Stimulated activated CD8-positive, alpha-beta memory T cell treated with anti-CD3 and anti-CD28 coated beads, Interleukin-12 subunit alpha, Interleukin-12 subunit beta, amount 100 ng/mL, for 4 hours (primary cell): ENCODE measurements around the gene ADCK1.
"Not testable (repeated sequence)": the region's sequence is repeated elsewhere in the genome, so short reads cannot be mapped to it uniquely, and the experiment has no call there.

Source experiments
- DNase-seq: peaks from one replicate; pipeline ENCODE4 v3.0.0-alpha.2; 2020; ENCODE audit warnings: low read depth

ADCK1 gene

DNA sequence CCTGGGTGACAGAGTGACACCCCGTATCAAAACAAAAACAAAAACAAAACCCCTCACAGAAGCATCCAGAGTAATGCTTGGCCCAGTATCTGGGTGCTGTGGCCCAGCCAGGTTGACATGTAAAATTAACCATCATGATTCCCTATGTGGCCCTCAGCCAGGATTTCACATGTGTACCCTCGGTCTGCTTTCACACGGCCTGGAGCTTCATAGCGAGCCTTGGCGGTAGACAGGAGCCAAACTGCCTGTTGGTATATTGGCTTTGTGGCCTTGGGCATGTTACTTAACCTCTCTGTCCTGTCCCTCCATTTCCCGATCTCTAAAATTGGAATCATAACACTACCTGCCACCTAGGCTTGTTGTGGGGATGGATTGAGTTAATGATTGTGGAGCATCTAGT, 65.5 kb downstream of the ADCK1 start:
- no peak for DNase-seq

DNA sequence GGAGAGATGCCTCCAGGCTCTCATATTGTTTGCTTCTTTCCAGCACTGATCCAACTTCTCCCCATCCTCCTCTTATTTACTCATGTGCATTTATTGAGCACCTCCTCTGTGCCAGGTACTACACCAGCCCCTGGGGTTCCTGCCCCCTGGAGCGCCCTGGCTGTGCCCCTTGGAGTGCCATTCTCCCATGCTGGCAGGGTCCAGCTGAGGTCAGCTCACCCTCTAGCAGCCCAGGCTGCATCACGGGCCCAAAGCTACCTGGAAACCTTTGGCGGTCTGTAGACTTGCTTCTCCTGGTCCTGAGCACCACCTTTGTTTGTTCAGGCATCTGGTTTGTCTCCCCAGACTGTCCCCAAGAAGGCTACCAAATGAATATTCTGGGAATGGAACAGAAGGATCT, 67.0 kb downstream of the ADCK1 start:
- DNase-seq = no peak

DNA sequence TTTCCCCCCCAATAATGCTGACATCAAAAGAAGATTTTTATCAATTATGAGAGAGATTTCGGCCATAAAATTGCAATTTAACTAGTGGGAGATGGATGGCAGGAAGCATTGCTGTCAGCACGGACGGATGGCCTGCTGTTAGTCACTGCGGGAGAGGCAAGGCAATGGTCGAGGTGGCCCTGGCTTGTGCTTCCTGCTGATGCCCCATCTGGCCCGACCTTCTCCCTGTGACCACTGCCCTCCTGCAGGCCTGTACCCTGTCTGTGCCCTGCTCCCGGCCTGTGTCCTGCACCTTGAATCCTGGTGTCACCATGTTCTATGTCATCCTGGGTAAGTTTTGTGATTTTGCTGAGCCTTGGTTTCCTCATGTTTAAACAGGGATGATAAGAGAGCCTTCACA, 67.6 kb downstream of the ADCK1 start:
- DNase-seq = no peak

DNA sequence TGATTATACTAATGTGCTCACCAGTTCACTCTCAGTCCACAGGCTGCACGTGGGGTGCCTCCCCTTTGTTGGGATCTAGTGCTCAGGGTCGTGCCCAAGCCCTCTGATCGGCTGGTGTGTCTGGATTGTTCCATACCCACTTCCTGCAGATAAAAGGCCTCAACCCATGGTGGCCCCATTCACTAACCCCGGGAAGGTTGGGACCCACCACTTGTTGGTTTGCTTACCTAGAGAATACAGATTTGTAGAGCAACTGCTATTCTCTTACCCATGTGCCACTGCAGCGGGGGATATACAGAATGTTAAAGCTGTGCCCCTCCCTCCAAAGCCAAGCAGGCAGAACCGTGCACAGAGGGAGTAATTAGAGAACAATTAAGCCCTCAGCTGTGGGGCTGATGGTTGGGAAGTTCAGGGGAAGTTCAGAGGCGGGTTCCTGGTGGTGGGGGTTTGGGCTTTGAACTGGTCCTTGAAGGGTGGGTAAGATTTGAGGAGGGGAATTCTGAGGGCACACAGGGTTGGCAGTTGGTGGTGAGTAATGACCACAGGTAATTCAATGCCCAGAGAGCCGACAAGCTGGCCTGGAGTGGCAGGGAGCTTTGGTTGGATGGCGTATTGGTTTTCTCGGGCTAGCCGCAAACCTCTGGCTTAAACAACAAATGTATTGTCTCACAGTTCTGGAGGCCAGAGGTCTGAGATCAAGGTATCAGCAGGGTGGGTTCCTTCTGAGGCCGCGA, 68.8 kb downstream of the ADCK1 start:
- no peak for DNase-seq

DNA sequence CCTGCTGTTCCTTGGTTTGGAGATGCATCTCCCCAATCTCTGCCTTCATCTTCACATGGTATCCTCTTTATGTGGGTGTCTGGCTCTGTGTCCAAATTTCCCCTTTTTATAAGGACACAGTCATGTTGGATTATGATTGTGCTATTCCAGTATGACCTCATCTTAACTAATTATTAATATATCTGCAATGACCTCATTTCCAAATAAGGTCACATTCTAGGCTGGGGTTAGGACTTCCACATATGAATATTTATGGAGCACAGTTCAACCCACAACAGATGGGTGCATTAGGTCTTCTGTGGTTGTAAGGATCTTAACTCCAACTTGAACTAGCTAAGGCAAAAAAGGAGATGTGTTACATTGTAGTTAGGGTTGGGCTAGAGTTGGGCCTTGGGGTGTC, 69.4 kb downstream of the ADCK1 start:
- no peak for DNase-seq

DNA sequence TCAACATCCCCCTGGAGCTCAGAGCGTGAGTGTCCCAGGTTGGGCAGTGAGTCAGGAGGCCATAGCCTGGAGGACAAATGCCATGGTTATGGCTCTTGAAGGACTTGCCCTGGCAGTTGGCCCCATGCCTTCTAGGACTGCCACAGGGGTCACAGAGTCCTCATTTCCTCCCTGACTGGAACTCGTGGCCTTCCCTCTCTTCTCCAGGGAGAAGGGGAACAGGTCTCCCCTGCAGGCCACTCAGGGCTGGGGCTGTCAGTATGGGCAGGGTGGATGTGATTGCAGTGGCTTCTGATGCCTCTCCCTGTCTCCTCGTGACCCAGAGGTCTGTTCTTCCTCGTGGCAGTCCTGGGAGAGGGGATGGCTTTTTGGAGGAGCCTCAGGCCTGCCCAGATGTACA, 70.7 kb downstream of the ADCK1 start:
- DNase-seq = no peak

DNA sequence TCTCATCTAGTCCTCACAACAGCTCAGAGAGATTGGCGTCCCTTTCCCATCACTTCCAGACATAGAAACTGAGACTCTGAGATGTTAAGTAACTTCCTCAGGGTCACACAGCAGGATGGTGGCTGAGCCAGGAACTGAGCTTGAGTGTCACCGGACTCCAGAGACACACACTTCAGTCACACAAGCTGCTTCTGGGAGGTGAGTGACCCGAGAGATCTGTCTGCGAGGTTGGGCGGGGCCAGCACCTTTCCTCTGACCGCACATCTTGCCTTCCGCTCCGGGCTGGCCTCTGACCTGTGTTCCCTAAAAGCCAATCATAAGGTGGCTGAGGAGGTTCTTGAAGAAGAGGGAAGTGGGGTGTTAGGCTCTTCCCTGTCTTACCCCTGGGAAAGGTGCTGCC, 72.2 kb downstream of the ADCK1 start:
- DNase-seq = no peak

DNA sequence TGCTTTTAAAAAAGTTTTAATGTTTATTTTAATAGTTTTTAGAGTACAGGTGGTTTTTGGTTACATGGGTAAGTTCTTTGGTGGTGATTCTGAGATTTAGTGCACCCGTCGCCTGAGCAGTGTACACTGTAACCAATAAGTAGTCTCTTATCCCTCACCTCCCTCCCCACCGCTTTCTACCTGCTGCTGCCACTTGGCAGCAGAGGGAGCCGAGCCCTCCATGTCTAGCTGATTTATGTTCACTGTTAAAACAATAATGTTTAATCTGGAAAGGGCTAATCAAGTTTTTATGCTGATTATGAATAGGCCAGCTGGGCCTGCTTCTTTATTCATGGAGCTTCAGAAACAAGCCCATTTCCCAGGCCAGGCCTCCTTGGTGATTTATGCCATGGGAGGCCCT, 73.1 kb downstream of the ADCK1 start:
- no peak for DNase-seq

DNA sequence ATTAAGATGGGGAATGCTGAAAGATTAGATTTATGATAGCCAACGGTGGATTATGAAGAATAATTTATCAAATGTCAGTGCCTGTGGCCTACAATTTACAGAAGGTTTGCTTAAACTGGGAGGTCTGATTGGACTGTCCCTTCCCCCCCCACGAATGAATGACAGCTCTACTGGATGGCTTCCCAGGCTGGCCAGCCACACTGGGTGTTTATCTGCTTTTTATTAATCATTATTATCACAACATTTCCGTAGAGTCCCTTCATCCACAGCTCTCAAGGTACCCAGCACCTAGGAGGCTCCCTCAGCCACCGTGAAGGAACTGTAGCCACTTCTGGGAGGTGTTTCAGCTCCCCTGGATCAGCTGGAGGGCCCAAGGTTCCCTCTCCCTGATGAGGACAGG, 78.9 kb downstream of the ADCK1 start:
- no peak for DNase-seq

DNA sequence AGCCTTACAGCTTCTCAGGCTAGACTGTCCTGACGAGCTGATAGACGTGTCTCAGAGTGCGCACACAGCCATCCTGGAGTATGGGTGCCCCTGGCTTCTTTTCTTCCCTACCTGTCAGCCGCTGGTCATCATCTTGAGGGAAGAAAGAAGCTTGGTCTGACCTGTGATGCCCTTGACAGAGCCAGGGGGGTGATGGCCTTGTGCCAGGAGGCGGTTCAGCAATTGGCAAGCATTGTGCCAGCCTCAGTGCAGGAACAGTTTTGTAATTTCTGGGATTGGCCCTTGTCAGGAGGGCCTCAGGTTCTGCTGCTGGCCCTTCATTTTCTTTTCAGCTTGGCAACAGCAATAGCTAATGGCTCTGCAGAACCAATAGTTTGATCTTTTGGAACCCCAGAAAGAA, 80.1 kb downstream of the ADCK1 start:
- DNase-seq = no peak

DNA sequence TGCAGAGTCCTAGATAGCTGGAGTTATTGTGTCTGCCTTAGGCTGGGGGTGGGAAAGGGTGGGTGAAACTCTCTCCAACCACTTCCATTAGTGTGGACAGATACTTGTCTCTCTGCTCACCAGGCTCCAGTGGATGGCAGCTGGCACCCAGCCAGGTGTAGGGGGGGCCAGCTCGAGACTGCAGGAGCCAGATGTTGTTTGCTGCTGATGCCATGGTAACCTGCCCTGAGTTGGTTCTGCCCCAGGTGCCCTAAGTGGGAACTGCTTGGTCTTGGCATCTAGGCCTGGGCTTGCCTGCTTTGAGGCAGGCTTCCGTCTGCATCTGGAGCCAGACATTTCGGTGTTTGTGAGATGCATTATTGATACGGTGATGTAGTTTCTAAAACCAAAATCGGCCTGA, 82.2 kb downstream of the ADCK1 start:
- DNase-seq = no peak

DNA sequence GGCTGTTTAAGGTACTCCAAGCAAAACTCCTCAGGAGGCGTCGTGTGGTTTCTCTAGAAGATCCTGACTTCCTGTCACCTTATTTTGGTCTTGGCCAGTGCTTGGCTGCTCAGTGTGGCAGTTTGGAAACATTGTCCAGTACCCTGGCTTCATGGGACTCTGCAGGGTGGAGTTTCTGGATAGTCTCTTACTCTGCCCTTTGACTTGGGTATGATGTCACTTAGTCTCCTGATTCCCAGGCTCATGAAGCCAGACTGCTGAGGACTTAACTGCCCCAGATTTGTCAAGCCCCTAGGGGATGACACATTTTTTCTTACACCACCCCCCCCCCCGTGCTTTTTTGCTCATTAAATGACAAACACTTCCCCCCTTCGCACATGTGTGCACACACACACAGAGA, 82.7 kb downstream of the ADCK1 start:
- DNase-seq = no peak

DNA sequence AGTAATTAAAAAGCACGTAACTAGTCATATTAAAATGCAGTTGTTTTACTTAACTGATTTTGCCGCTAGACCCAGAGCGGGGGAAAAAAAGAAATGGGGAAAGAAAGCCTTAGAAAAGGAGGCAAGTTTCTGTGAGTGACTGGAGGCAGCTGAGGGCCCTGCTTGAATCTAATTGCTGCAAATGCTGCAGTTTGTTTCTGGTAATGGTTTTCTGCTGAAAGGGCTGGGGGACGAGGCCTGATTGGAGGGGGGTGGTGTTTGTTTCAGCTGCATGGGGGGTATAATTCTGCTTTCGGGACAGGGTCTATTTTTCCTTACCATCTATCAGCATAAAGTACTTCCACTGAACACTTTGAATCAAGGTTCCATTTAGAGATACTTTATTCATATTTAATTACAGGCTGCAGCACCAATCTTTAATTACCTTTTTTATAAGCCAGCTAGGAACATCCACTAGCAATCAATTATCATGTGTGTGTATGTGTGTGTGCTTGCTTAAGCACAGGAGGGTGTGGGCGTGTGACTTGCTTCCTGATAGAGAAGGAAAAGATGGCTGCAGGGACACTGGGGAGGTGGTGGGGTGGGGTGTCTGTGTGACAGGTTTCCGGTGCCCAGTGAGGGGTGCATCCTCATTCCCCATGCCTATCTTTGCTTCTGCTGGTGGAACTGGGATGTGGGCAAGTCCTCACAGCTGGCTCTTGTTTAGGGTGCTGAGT, 83.4 kb downstream of the ADCK1 start:
- DNase-seq = no peak

DNA sequence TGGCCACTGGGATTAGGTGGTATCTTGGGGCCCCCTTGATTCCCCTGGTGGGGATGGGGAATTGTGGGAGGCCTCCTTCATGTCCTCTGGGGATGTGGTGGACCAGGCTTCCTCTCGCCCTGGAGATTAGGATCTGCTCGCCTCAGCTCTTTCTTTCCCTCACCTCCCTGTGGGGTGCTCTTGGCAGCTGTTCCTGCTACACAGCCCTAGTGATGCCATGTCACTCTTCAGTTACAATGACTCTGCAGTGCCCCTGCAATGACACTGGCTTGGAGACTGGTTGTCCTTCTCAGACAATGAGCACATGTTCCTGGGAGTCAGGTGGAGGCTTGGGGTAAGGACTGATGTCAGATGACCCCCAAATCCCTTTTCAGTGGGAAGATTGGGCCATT, 83.9 kb downstream of the ADCK1 start:
- no peak for DNase-seq

DNA sequence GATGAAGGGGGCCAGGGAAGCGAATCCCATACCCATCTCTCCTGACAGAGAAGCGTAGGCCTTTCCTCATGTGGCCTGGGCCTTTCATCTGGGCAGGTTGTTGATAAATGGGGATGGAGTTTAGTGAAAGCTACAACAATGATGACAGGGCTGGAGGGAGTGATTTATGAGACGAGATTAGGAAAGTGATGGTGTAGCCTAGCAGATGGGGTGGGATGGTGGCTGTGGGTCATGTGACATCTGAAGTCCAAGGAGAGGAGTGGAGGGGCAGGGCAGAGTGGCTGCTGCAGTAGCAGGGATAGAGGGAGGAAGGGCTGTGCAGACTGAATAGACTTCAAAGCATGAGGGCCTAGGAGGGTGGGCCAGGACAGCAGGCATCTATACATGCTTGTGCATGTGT, 85.5 kb downstream of the ADCK1 start:
- DNase-seq = no peak

DNA sequence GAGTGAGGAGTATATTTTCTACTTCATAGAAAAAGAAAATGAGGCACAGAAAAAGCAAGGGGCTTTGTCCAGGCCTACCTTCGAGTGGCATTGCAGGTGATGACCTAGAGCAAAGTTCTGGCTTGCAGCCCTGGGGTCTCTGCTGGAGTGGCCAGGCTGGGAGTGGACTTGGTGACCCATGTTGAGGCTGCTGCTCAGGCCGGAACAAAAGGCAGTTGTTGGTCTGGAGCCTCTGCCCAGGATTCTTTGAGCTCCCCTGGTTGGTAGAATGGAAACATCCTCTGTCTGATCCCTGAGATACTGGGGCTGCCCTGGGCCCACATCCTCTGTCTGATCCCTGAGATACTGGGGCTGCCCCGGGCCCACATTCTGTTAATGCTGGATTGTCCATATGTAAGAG, 86.1 kb downstream of the ADCK1 start:
- no peak for DNase-seq

DNA sequence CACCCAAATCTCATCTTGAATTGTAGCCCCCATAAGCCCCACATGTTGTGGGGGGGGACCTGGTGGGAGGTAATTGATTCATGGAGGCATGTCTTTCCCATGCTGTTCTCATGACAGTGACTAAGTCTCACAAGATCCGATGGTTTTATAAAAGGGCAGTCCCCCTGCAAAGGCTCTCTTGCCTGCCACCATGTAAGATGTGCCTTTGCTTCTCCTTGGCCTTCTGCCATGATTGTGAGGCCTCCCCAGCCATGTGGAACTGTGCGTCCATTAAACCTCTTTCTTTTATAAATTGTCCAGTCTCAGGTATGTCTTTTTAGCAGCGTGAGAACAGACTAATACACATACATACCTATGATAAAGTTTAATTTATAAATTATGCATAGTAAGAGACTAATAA, 89.0 kb downstream of the ADCK1 start:
- DNase-seq = not testable (repeated sequence)

DNA sequence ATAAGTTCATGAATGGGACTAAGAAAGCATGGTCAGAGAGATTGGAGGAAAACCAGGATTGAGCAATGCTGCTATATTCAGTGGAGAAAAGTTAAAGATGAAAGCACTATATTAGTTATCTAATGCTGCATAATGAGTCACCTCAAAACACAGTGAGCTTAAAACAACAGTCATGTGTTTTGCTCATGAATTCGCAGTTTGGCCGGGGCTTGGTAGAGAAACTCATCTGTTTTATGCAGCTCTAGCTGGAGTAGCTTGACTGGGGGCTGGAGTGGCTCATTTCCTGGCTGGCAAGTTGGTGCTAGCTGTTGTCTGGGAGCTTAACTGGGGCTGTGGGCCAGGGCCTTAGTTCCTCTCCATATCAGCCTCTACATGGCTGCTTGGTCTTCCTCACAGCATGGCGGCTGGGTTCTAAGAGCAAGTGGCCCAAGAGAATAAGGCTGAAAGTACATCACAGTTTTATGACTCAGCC, 90.1 kb downstream of the ADCK1 start:
- no peak for DNase-seq

DNA sequence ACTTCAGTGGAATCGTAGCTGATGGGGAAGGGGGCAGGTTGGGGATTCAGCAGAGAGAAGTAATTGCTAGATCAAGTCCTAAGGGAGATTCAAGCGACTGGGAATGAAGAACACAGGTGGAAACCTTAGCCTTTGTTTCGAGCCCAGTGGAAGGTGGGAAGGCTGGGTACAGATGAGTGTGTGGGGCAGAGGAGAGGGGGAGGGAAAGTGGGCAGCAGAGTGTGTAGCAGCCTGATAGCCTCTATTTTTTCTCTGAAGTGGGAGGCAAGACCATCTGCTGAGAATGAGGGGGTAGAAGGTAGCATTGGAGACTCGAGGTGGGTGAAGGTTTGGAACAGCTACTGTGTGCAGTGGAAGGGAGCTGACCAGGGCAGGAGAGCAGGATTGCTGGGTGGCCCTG, 91.0 kb downstream of the ADCK1 start:
- DNase-seq = no peak

DNA sequence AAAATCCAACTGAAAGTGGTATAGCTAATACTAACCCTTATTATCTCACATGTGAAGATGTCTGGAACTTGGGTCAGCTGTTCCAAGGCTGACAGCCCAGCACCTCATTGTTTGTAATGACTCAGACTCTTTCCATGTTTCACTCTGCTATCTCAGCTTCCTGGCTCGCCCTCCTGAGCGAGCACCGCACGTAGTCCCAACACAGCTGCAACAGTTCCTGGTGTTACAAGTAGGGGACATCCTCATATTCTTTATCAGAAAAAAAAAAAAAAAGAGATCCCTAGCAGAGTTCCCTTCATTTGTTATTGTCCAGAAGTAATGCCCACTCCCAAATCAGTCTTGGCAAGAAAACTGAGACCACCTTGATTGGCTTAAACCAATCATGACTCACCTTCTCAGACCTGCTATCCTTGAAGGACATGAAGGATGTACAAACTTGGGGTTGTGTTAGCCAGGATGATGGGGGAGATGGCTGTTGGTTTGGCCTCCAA, 92.5 kb downstream of the ADCK1 start:
- no peak for DNase-seq

DNA sequence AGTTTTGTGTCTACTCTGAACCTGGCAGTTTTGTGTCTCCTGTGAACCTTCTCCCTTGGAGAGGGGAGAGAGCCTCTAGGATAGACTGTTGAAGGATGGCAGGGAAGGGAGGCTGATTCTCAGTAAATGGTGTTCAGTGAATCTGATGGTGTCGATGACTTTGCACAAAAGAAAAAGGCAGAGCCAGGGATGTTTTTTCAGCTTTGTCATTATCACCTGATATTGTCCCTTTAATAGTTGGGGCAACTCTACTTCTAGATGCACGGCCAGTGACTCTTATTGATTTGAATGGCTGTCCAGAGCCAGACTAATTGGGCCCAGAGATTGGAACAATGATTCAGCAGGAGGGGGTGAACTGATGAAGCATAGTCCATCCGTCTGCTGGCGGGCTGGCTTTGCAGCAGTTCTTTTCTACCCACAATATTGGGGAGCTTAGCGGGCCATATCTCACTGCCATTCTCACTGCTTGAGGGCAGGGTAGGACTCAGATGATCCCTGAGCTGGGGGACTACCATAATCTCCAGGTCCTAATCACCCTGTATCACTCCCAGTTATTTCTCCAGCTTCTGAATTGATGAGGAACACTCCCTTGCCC, 93.1 kb downstream of the ADCK1 start:
- DNase-seq = no peak

DNA sequence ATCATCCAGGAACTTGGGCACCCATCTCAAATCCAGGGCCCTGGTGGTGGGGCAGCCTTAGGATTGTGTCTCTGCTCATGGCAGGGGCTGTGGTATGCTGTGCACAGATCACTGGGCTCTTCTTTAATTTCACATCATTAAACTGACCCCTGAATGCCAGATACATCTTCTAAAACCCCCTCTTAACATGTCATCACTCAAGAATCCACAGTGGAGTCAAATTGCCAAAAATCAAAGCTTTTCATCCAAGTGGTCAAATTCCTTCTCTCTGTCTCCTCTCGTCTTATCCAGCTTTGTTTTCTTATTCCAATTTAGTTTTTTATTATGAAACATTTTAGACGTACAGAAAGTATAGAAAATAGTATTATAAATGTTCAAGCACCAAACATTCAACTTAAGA, 97.5 kb downstream of the ADCK1 start:
- DNase-seq = no peak

DNA sequence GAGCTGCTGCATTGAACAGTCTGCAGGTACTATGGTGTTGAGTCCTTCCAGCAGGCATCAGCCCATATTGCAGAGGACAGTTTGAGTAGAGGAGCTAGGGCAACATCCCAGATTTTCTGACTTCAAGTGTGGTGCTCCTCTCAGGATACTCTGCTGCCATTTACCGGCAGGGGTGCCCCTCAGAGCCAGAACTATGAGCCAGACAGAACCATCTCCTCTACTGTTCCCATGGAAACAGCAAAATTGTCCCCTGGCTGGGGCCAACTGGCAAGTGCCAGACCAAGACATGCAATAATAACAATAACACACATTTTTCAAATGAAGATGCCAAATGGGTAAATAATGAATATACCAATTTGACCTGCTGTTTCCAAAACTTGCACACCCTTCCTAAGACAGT, 102.9 kb downstream of the ADCK1 start:
- DNase-seq = no peak
